Panc1 (cell line): ENCODE measurements around the gene CC2D1A. TPM values are rescaled to one million over a fixed set of nuclear protein-coding genes. Genes with fewer than 3 reads are reported as not detected.

Source experiments
- ATAC-seq: fragments of 200-7000 bp; cut with Tn5 transposase; 2 replicates; pipeline ENCODE4 v1.9.1; 2020; ENCODE audit warnings: mild to moderate bottlenecking, moderate library complexity
- BruUV-seq: library from RNA; stranded (reverse); fragments of 400-500 nt; replicated peaks from 2 replicates; lab custom pipeline; 2021; lab: Mats Ljungman, UMichigan
- CTCF ChIA-PET: fragments of 300-600 bp; sonication (Branson Sonifier 250); formaldehyde crosslinking; loops from one replicate; lab custom pipeline; 2022; ENCODE audit warnings: antibody characterized with exemption; lab: Charles Lee
- POLR2A ChIA-PET: fragments of 300-600 bp; sonication (Branson Sonifier 250); formaldehyde crosslinking; loops from one replicate; lab custom pipeline; 2022; ENCODE audit warnings: antibody characterized with exemption; lab: Charles Lee
- DNase-seq: peaks from one replicate; pipeline ENCODE4 v3.0.0-alpha.2; 2010; ENCODE audit warnings: low read depth, low spot score
- H3K27ac ChIP-seq: 2 replicates; pipeline ENCODE4 v1.5.1; 2011; ENCODE audit warnings: mild to moderate bottlenecking, low read length, inconsistent platforms
- H3K27me3 ChIP-seq: fragments of 200-500 bp; sonication (Bioruptor generic); 2 replicates; pipeline ENCODE4 v1.6.0; 2014; ENCODE audit warnings: low read length, inconsistent platforms; ENCODE audit not compliant: control insufficient read depth, insufficient read depth
- H3K36me3 ChIP-seq: fragments of 200-500 bp; sonication (Bioruptor generic); 2 replicates; pipeline ENCODE4 v1.5.1; 2014; ENCODE audit warnings: inconsistent platforms, mild to moderate bottlenecking, low read length, moderate library complexity; ENCODE audit not compliant: control insufficient read depth, insufficient read depth
- H3K4me1 ChIP-seq: 2 replicates; pipeline ENCODE4 v1.5.1; 2011; ENCODE audit warnings: inconsistent platforms, mild to moderate bottlenecking, low read length, moderate library complexity; ENCODE audit not compliant: control insufficient read depth, insufficient read depth
- H3K4me3 ChIP-seq, 2 experiments: 2 replicates each; pipeline ENCODE4 v1.5.1; 2011 to 2012; ENCODE audit warnings: low read depth in 2 of 2, low read length in 2 of 2, mild to moderate bottlenecking in 2 of 2, inconsistent platforms in 1 of 2, moderate library complexity in 1 of 2
- H3K9me3 ChIP-seq: fragments of 200-500 bp; sonication (Bioruptor generic); 2 replicates; pipeline ENCODE4 v1.5.1; 2014; ENCODE audit warnings: low read depth, mild to moderate bottlenecking, inconsistent platforms, low read length, moderate library complexity; ENCODE audit not compliant: control insufficient read depth, insufficient read depth
- POLR2AphosphoS5 ChIP-seq: IDR thresholded peaks from 2 replicates; pipeline ENCODE4 v1.6.1; 2012; ENCODE audit warnings: mild to moderate bottlenecking, low read depth, low read length, moderate library complexity
- SIN3A ChIP-seq: IDR thresholded peaks from 2 replicates; pipeline ENCODE4 v1.6.1; 2012; ENCODE audit warnings: low read depth, mild to moderate bottlenecking, low read length, moderate library complexity, borderline replicate concordance; ENCODE audit not compliant: insufficient read depth
- TCF7L2 ChIP-seq: IDR thresholded peaks from 2 replicates; pipeline ENCODE4 v1.6.1; 2011; ENCODE audit warnings: mild to moderate bottlenecking, low read depth, low read length, inconsistent platforms
- in situ Hi-C: cut with HindIII; loops from 2 replicates; pipeline ENCODE4 v1.10.0; 2016; ENCODE audit warnings: low sequenced_read_pairs, low pct_unique_long_range_greater_than_20kb
- intact Hi-C: fragments of 100-400 bp; cut with micrococcal nuclease; formaldehyde crosslinking; loops from one replicate; pipeline ENCODE4 v1.10.0; 2022; ENCODE audit not compliant: unreplicated experiment
- total RNA-seq: library from RNA; stranded (reverse); gene quantifications from one replicate; pipeline ENCODE4 v1.2.1, GENCODE V29; 2021; ENCODE audit not compliant: unreplicated experiment
- TF ChIP-seq, protein P1 (sequence below), 2 experiments: IDR thresholded peaks; 2 replicates each; pipeline ENCODE4 v1.6.1; 2011 to 2012; ENCODE audit warnings: low read depth in 2 of 2, control low read depth in 1 of 2, low read length in 1 of 2, mild to moderate bottlenecking in 1 of 2, moderate library complexity in 1 of 2; ENCODE audit not compliant: insufficient read depth in 1 of 2
- TF ChIP-seq, protein P2 (sequence below): fragments of 450-650 bp; IDR thresholded peaks from 2 replicates; pipeline ENCODE4 v1.5.1; 2017; ENCODE audit warnings: mild to moderate bottlenecking

Gene CC2D1A
- total RNA-seq, 1 experiment from 2014 or later = 28.0 TPM

DNA sequence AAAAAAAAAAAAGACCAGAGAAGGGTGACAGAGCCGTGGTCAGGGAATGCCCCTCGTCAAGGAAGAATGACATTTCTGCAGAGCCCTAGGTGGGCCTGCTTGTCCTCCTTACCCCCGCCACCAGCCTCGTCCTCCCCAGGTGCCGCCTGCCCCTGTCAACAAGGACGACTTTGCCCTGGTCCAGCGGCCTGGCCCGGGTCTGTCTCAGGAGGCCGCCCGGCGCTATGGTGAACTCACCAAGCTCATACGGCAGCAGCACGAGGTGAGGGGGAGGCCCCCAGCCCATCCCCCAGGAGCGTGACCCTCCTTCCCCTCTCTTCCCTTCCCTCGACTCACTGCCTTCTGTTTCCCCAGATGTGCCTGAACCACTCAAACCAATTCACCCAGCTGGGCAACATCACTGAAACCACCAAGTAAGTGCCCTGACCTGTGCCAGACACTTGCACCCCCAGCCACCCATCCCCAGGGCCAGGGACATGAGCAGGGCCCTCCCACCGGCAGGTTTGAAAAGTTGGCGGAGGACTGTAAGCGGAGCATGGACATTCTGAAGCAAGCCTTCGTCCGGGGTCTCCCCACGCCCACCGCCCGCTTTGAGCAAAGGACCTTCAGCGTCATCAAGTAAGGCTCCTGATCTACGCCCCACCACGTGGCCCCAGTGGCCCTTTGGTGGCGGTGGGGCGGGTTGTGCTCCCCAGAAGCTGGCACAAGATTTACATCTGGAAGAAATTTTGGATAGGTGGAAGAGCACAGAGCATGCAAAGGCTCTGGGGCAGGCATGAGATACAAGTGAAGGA, 17.4 kb downstream of the CC2D1A start:
- TF ChIP-seq, protein P1, sequence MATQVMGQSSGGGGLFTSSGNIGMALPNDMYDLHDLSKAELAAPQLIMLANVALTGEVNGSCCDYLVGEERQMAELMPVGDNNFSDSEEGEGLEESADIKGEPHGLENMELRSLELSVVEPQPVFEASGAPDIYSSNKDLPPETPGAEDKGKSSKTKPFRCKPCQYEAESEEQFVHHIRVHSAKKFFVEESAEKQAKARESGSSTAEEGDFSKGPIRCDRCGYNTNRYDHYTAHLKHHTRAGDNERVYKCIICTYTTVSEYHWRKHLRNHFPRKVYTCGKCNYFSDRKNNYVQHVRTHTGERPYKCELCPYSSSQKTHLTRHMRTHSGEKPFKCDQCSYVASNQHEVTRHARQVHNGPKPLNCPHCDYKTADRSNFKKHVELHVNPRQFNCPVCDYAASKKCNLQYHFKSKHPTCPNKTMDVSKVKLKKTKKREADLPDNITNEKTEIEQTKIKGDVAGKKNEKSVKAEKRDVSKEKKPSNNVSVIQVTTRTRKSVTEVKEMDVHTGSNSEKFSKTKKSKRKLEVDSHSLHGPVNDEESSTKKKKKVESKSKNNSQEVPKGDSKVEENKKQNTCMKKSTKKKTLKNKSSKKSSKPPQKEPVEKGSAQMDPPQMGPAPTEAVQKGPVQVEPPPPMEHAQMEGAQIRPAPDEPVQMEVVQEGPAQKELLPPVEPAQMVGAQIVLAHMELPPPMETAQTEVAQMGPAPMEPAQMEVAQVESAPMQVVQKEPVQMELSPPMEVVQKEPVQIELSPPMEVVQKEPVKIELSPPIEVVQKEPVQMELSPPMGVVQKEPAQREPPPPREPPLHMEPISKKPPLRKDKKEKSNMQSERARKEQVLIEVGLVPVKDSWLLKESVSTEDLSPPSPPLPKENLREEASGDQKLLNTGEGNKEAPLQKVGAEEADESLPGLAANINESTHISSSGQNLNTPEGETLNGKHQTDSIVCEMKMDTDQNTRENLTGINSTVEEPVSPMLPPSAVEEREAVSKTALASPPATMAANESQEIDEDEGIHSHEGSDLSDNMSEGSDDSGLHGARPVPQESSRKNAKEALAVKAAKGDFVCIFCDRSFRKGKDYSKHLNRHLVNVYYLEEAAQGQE (IDR thresholded peaks at IDR 0.05; ENCODE audit: insufficient read depth in 1 of 2, low read depth in 2 of 2, low read length in 1 of 2) = no peak
- TF ChIP-seq, protein P2, sequence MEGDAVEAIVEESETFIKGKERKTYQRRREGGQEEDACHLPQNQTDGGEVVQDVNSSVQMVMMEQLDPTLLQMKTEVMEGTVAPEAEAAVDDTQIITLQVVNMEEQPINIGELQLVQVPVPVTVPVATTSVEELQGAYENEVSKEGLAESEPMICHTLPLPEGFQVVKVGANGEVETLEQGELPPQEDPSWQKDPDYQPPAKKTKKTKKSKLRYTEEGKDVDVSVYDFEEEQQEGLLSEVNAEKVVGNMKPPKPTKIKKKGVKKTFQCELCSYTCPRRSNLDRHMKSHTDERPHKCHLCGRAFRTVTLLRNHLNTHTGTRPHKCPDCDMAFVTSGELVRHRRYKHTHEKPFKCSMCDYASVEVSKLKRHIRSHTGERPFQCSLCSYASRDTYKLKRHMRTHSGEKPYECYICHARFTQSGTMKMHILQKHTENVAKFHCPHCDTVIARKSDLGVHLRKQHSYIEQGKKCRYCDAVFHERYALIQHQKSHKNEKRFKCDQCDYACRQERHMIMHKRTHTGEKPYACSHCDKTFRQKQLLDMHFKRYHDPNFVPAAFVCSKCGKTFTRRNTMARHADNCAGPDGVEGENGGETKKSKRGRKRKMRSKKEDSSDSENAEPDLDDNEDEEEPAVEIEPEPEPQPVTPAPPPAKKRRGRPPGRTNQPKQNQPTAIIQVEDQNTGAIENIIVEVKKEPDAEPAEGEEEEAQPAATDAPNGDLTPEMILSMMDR = no peak
- TF ChIP-seq SIN3A (no peak), TCF7L2 (no peak), POLR2AphosphoS5 (no peak)
- no peak overlapping the region for H3K27ac ChIP-seq
- in situ Hi-C loops = no loop called here
- BruUV-seq = no TSS peak
- CTCF ChIA-PET = no interaction called here
- ATAC-seq (no peak), DNase-seq (no peak)
- POLR2A ChIA-PET = interaction anchor here (0.6 kb wide), 1 partner anchor 944 kb away, joined by 4 read pairs; no protein-coding TSS in a partner anchor
- no peaks in the 10 kb centered on the region for H3K4me1 ChIP-seq
- intact Hi-C loops = no loop called here
- no peaks in the 10 kb centered on the region for H3K27me3 ChIP-seq
- H3K36me3 ChIP-seq = no peaks in the 10 kb centered on the region
- no peak overlapping the region for H3K4me3 ChIP-seq
- no peaks in the 10 kb centered on the region for H3K9me3 ChIP-seq

DNA sequence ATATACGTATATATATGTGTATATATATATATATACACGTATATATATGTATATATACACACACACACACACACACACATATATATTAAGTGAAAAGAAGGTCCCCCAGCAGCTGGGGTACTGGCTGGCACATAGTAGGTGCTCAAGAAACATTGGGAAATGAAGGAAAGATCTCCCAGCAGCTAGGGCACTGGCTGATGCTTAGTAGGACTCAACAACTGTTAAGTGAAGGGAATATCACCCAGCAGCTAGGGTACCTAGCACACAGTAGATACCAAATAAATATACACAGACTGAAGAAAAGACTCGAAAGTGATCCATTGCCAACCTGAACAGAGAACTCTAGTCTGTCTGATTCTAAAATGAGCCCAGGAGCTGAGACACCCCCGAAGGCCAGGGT, 20.0 kb downstream of the CC2D1A start:
- Histone ChIP-seq H3K27ac (no peak overlapping the region), H3K4me1 (no peaks in the 10 kb centered on the region), H3K36me3 (no peaks in the 10 kb centered on the region), H3K4me3 (no peak overlapping the region), H3K27me3 (no peaks in the 10 kb centered on the region), H3K9me3 (no peaks in the 10 kb centered on the region)
- BruUV-seq = no TSS peak
- TF ChIP-seq, protein P2 = no peak
- no peak for TF ChIP-seq TCF7L2
- TF ChIP-seq, protein P1 (IDR thresholded peaks at IDR 0.05; ENCODE audit: insufficient read depth in 1 of 2, low read depth in 2 of 2, low read length in 1 of 2) = no peak
- no peak for TF ChIP-seq POLR2AphosphoS5
- TF ChIP-seq SIN3A = no peak
- DNase-seq (no peak), ATAC-seq (no peak)
- intact Hi-C loops (no loop called here), in situ Hi-C loops (no loop called here)
- POLR2A ChIA-PET = no interaction called here
- CTCF ChIA-PET = no interaction called here
